Adipocyte (in vitro differentiated cells): Measurements from ENCODE around the gene DPP6.

ENCODE experiments used
- DNase-seq: peaks from one replicate; pipeline ENCODE4 v3.0.0-alpha.2; 2015; ENCODE audit warnings: low read depth
- H3K27me3 ChIP-seq: replicated peaks from 2 replicates; pipeline ENCODE4 v1.7.0; 2013; ENCODE audit warnings: mild to moderate bottlenecking, low read length, moderate library complexity; ENCODE audit not compliant: control insufficient read depth, insufficient read depth
- H3K36me3 ChIP-seq: 2 replicates; pipeline ENCODE4 v1.7.0; 2013; ENCODE audit warnings: low read length, mild to moderate bottlenecking, moderate library complexity; ENCODE audit not compliant: control insufficient read depth, insufficient read depth, severe bottlenecking
- H3K4me1 ChIP-seq: 2 replicates; pipeline ENCODE4 v1.7.0; 2013; ENCODE audit warnings: mild to moderate bottlenecking, low read length, moderate library complexity; ENCODE audit not compliant: control insufficient read depth, insufficient read depth
- H3K4me3 ChIP-seq: 2 replicates; pipeline ENCODE4 v1.7.0; 2013; ENCODE audit warnings: mild to moderate bottlenecking, low read length, moderate library complexity
- H3K9ac ChIP-seq: 2 replicates; pipeline ENCODE4 v1.7.0; 2013; ENCODE audit warnings: mild to moderate bottlenecking, low read length, moderate library complexity
- H3K9me3 ChIP-seq: 2 replicates; pipeline ENCODE4 v1.7.0; 2013; ENCODE audit warnings: mild to moderate bottlenecking, low read length, moderate library complexity; ENCODE audit not compliant: control insufficient read depth

DPP6 gene

DNA sequence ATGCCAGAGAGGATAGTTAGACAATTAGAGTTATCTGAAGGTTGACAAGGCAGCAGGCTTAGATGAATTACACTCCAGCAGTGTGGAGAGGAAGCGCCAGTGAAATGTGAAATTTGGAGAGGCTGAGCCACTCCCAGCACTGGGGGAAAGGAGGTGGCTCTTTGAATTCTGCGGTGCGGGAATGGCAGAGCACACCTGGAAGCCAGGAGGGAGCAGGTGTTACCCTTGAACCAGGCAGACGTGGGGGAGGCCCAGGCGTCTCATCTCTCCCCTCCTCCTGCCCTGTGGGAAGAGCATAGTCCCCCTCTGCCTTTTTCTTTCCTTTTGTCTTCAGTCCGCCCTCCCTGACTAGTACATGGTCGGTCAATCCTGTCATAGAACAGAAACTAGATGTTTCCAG lies 203.1 kb downstream of the DPP6 start:
- no peaks in the 10 kb centered on the region for H3K9me3 ChIP-seq

DNA sequence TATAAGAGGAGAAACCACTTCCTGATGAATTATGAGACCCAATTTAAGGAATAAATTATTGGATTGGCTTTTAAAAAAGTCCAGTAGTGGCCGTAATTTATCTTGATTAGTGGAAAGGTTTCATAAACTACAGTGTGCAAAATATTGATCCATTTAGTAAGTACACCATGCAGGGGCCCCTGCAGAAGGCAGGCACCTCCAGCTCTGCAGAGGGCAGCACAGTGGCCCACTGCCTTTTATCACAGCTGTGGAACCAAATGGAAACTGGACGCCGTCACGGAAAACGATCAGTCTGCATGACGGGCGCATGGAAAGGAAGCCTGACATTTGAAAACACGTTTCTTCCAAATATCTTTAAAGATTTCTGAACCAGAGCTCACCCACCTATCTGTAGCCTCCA lies 204.0 kb downstream of the DPP6 start:
- no peak for DNase-seq
- no peaks in the 10 kb centered on the region for H3K27me3 ChIP-seq
- no peaks in the 10 kb centered on the region for H3K36me3 ChIP-seq
- H3K4me1 ChIP-seq = no peaks in the 10 kb centered on the region
- no peaks in the 10 kb centered on the region for H3K9me3 ChIP-seq
- no peak overlapping the region for H3K4me3 ChIP-seq
- H3K9ac ChIP-seq = no peak overlapping the region

More for the DNA sequence above, 203.1 kb downstream of the DPP6 start:
- Histone ChIP-seq H3K27me3 (no peaks in the 10 kb centered on the region), H3K36me3 (no peaks in the 10 kb centered on the region), H3K4me1 (no peaks in the 10 kb centered on the region), H3K9ac (no peak overlapping the region), H3K4me3 (no peak overlapping the region)
- DNase-seq = no peak

DNA sequence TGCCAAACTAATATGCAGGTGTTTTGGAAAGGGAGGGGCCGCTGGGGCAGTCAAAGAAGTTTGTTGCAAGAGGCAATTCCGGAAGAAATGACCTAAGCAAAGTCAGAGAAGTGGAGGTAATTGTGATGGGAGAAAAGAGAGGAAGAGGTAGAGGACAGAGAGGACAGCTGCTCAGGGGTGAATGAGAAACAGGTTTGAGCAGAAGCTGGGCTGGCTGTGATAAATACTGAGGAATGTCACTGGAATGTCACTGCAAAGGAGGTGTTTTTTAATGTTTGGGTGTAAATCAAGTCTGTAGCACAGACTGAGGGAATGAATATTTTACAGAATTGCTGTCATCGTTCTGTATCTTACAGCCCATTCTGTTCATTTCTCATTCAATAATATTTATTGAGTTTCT lies 207.2 kb downstream of the DPP6 start:
- Histone ChIP-seq H3K4me3 (no peak overlapping the region), H3K9me3 (no peaks in the 10 kb centered on the region), H3K36me3 (no peaks in the 10 kb centered on the region), H3K27me3 (no peaks in the 10 kb centered on the region), H3K9ac (no peak overlapping the region), H3K4me1 (no peaks in the 10 kb centered on the region)
- no peak for DNase-seq

- no peak overlapping the region for H3K9ac ChIP-seq
- H3K27me3 ChIP-seq = no peaks in the 10 kb centered on the region
- H3K4me1 ChIP-seq = no peaks in the 10 kb centered on the region
- H3K36me3 ChIP-seq = no peaks in the 10 kb centered on the region
- H3K9me3 ChIP-seq = no peaks in the 10 kb centered on the region
- DNase-seq = no peak
- H3K4me3 ChIP-seq = no peak overlapping the region
Measured at GRCh38 chr7:154287356-154287755, 235.2 kb downstream of the DPP6 start.

DNA sequence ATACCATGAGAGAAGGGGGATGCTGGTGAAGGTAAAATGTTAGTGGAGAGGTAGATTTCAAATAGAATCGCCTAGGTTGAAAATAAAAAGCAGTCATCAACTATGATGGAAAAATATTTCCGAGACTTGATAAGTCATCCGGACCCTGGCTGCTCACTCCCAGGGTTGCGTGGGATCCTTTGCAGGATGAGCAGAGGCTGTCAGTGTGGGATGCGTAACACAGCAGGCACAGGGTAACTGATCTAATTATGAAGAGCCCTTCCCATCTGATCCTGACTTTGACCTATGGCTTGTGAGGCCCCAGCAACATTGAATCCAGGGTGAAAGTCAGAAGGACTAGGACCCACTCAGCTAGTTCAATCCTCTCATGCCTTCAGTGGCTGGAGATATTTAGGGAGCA lies 236.9 kb downstream of the DPP6 start:
- Histone ChIP-seq H3K9ac (no peak overlapping the region), H3K36me3 (no peaks in the 10 kb centered on the region), H3K27me3 (no peaks in the 10 kb centered on the region), H3K9me3 (no peaks in the 10 kb centered on the region), H3K4me3 (no peak overlapping the region), H3K4me1 (peaks cover 3% of the 10 kb centered on the region)
- no peak for DNase-seq

DNA sequence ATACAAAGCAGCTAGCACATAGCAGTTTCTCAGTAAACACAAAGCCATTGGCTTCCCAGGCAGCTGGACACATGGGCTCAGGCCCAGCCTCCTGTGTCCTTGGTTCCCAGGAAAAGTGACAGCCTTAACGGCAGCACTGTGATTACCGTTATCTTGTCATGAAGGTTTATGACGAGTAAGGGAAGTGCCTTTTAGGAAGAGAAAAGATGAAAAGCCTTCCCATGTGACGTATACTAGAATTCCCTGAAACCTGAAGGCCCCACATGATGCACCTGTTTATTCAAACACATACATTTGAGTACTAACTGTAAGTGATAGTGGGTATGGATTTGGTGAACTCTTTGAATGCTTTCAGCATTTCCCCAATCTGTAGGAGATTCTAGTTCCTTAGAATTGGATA lies 244.2 kb downstream of the DPP6 start:
- Histone ChIP-seq H3K27me3 (no peaks in the 10 kb centered on the region), H3K9me3 (no peaks in the 10 kb centered on the region), H3K36me3 (no peaks in the 10 kb centered on the region), H3K9ac (no peak overlapping the region), H3K4me1 (peaks cover 3% of the 10 kb centered on the region), H3K4me3 (no peak overlapping the region)
- no peak for DNase-seq

GRCh38 chr7:154299736-154300135 lies 247.5 kb downstream of the DPP6 start:
- no peaks in the 10 kb centered on the region for H3K9me3 ChIP-seq
- H3K4me3 ChIP-seq = no peak overlapping the region
- no peaks in the 10 kb centered on the region for H3K36me3 ChIP-seq
- H3K4me1 ChIP-seq = no peaks in the 10 kb centered on the region
- H3K27me3 ChIP-seq = no peaks in the 10 kb centered on the region
- DNase-seq = no peak
- H3K9ac ChIP-seq = no peak overlapping the region

DNA sequence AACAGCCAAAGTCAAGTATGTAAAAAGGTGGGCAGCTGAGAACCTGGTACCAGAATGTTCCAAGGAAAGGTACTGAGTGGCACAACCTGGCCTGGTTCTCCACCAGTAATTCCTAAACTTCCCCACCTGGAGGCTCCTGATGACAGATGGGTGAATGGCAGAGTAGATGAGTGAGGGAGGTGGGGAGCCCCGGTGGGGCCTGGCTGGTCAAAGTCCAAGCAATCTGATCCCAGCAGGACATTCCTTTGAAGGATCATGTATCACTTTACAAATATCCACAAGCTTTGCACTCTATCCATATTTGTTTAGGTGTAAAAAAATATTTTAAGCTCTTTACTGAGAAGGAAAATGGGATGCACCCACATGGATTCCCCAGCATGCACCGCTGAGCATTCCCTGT lies 250.2 kb downstream of the DPP6 start:
- H3K4me3 ChIP-seq = no peak overlapping the region
- no peaks in the 10 kb centered on the region for H3K27me3 ChIP-seq
- DNase-seq = no peak
- no peaks in the 10 kb centered on the region for H3K9me3 ChIP-seq
- H3K36me3 ChIP-seq = no peaks in the 10 kb centered on the region
- H3K4me1 ChIP-seq = no peaks in the 10 kb centered on the region
- no peak overlapping the region for H3K9ac ChIP-seq

GRCh38 chr7:154304231-154304630 lies 252.0 kb downstream of the DPP6 start:
- Histone ChIP-seq H3K27me3 (no peaks in the 10 kb centered on the region), H3K36me3 (no peaks in the 10 kb centered on the region), H3K9me3 (no peaks in the 10 kb centered on the region), H3K9ac (no peak overlapping the region), H3K4me1 (no peaks in the 10 kb centered on the region), H3K4me3 (no peak overlapping the region)
- DNase-seq = no peak

- Histone ChIP-seq H3K9me3 (no peaks in the 10 kb centered on the region), H3K9ac (no peak overlapping the region), H3K27me3 (no peaks in the 10 kb centered on the region), H3K36me3 (no peaks in the 10 kb centered on the region), H3K4me3 (no peak overlapping the region), H3K4me1 (no peaks in the 10 kb centered on the region)
- no peak for DNase-seq
Measured at GRCh38 chr7:154304740-154305700, 252.8 kb downstream of the DPP6 start.

- Histone ChIP-seq H3K36me3 (no peaks in the 10 kb centered on the region), H3K27me3 (no peaks in the 10 kb centered on the region), H3K4me3 (no peak overlapping the region), H3K9me3 (no peaks in the 10 kb centered on the region), H3K4me1 (no peaks in the 10 kb centered on the region), H3K9ac (no peak overlapping the region)
- no peak for DNase-seq
Measured at GRCh38 chr7:154306036-154306435, 253.8 kb downstream of the DPP6 start.

- no peaks in the 10 kb centered on the region for H3K4me1 ChIP-seq
- no peaks in the 10 kb centered on the region for H3K9me3 ChIP-seq
- H3K36me3 ChIP-seq = no peaks in the 10 kb centered on the region
- H3K27me3 ChIP-seq = no peaks in the 10 kb centered on the region
- H3K4me3 ChIP-seq = no peak overlapping the region
- DNase-seq = no peak
- H3K9ac ChIP-seq = no peak overlapping the region
Measured at GRCh38 chr7:154308928-154309327, 256.7 kb downstream of the DPP6 start.
